ENCODE measurements around the gene ABCB10. TPM values are rescaled to one million over a fixed set of nuclear protein-coding genes. Genes with fewer than 3 reads are reported as not detected.

ABCB10 gene
- polyA plus RNA-seq, 1 donor (not counting 4 experiments of a cell fraction or from before 2014, with no cell fraction given): 14.3 TPM

- Histone ChIP-seq H4K20me1 (ENCODE audit: control insufficient read depth, extremely low read depth, insufficient read depth, low read length) (no peaks in the 10 kb centered on the region), H3K9me1 (ENCODE audit: control insufficient read depth, extremely low read depth, insufficient read depth, low read length) (no peaks in the 10 kb centered on the region), H3K4me1 (ENCODE audit: control insufficient read depth, extremely low read depth, insufficient read depth, low read length) (peaks cover 17% of the 10 kb centered on the region), H3K9ac (ENCODE audit: control insufficient read depth, extremely low read depth, insufficient read depth, low read length) (peak within 1 kb of the TSS; percentile 97), H3K4me2 (ENCODE audit: control insufficient read depth, extremely low read depth, insufficient read depth, low read depth, low read length) (peak within 1 kb of the TSS; percentile 100), H3K27ac (ENCODE audit: control insufficient read depth, insufficient read depth, low read length) (peak within 1 kb of the TSS; percentile 98), H3K4me3 (ENCODE audit: control insufficient read depth in 2 of 3, extremely low read depth in 1 of 3, insufficient read depth in 2 of 3, low read depth in 1 of 3, low read length in 3 of 3) (peak within 1 kb of the TSS; percentile 70 to 93 (median 92)), H3K9me3 (ENCODE audit: control insufficient read depth, low read depth, low read length) (no peaks in the 10 kb centered on the region), H3K27me3 (ENCODE audit: control insufficient read depth, extremely low read depth, insufficient read depth, low read length) (no peaks in the 10 kb centered on the region), H3K79me2 (ENCODE audit: control insufficient read depth, insufficient read depth, low read length) (peaks cover 28% of the 10 kb centered on the region), H2AFZ (ENCODE audit: control insufficient read depth, low read length) (peak within 1 kb of the TSS; percentile 100), H3K36me3 (ENCODE audit: control insufficient read depth in 2 of 2, extremely low read depth in 1 of 2, insufficient read depth in 2 of 2, low read length in 2 of 2) (peaks cover 0 to 4% of the 10 kb centered on the region in 2 experiments)
- no peak for TF ChIP-seq EZH2 (IDR thresholded peaks at IDR 0.05; ENCODE audit: low read length)
- FAIRE-seq (peak; percentile 29), DNase-seq (ENCODE audit: low read depth, low spot score) (peak; percentile 71)
- dilution Hi-C loops (cut with MboI; ENCODE audit: extremely low pct_ligation_motif_present, low sequenced_read_pairs): no loop called here
These were observed 50.3 kb downstream of the ABCB10 start, which contains the start of gene NUP133 for GRCh38 chr1:229507951-229508822. Gene NUP133, minus strand, starts transcription at chr1:229508341. Its CDS starts 92 bp downstream, at chr1:229508249.

- Histone ChIP-seq H3K9ac (ENCODE audit: control insufficient read depth, extremely low read depth, insufficient read depth, low read length) (peak overlapping the region; percentile 97), H3K36me3 (ENCODE audit: control insufficient read depth in 2 of 2, extremely low read depth in 1 of 2, insufficient read depth in 2 of 2, low read length in 2 of 2) (peaks cover 0 to 4% of the 10 kb centered on the region in 2 experiments), H3K9me3 (ENCODE audit: control insufficient read depth, low read depth, low read length) (no peaks in the 10 kb centered on the region), H3K27me3 (ENCODE audit: control insufficient read depth, extremely low read depth, insufficient read depth, low read length) (no peaks in the 10 kb centered on the region), H3K27ac (ENCODE audit: control insufficient read depth, insufficient read depth, low read length) (peak overlapping the region; percentile 98), H3K79me2 (ENCODE audit: control insufficient read depth, insufficient read depth, low read length) (peaks cover 28% of the 10 kb centered on the region), H3K4me1 (ENCODE audit: control insufficient read depth, extremely low read depth, insufficient read depth, low read length) (peaks cover 17% of the 10 kb centered on the region), H3K4me3 (ENCODE audit: control insufficient read depth in 2 of 3, extremely low read depth in 1 of 3, insufficient read depth in 2 of 3, low read depth in 1 of 3, low read length in 3 of 3) (peak overlapping the region; percentile 70 to 93 (median 92)), H4K20me1 (ENCODE audit: control insufficient read depth, extremely low read depth, insufficient read depth, low read length) (no peaks in the 10 kb centered on the region), H3K9me1 (ENCODE audit: control insufficient read depth, extremely low read depth, insufficient read depth, low read length) (no peaks in the 10 kb centered on the region), H2AFZ (ENCODE audit: control insufficient read depth, low read length) (peak overlapping the region; percentile 74), H3K4me2 (ENCODE audit: control insufficient read depth, extremely low read depth, insufficient read depth, low read depth, low read length) (peak overlapping the region; percentile 90)
- dilution Hi-C loops (cut with MboI; ENCODE audit: extremely low pct_ligation_motif_present, low sequenced_read_pairs): no loop called here
- DNase-seq (ENCODE audit: low read depth, low spot score) (no peak), FAIRE-seq (no peak)
- TF ChIP-seq, protein P1, sequence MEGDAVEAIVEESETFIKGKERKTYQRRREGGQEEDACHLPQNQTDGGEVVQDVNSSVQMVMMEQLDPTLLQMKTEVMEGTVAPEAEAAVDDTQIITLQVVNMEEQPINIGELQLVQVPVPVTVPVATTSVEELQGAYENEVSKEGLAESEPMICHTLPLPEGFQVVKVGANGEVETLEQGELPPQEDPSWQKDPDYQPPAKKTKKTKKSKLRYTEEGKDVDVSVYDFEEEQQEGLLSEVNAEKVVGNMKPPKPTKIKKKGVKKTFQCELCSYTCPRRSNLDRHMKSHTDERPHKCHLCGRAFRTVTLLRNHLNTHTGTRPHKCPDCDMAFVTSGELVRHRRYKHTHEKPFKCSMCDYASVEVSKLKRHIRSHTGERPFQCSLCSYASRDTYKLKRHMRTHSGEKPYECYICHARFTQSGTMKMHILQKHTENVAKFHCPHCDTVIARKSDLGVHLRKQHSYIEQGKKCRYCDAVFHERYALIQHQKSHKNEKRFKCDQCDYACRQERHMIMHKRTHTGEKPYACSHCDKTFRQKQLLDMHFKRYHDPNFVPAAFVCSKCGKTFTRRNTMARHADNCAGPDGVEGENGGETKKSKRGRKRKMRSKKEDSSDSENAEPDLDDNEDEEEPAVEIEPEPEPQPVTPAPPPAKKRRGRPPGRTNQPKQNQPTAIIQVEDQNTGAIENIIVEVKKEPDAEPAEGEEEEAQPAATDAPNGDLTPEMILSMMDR (optimal IDR thresholded peaks at IDR 0.05 in 1 of 3, IDR thresholded peaks at IDR 0.05 in 1 of 3, conservative IDR thresholded peaks at IDR 0.05 in 1 of 3; ENCODE audit: extremely low read depth in 1 of 3, insufficient read depth in 2 of 3, low read length in 3 of 3): no peak
- TF ChIP-seq EZH2 (IDR thresholded peaks at IDR 0.05; ENCODE audit: low read length): no peak
These were observed 51.0 kb downstream of the ABCB10 start for GRCh38 chr1:229507502-229507901.

Measured in keratinocyte (primary cell).